MCF 10A (cell line): ENCODE data around the gene MCAM. TPM values are rescaled to one million over a fixed set of nuclear protein-coding genes. Genes with fewer than 3 reads are reported as not detected.

Experiments used
- BruUV-seq: library from RNA; stranded (reverse); fragments of 400-500 nt; replicated peaks from 2 replicates; lab custom pipeline; 2021; lab: Mats Ljungman, UMichigan
- CTCF ChIA-PET: fragments of 300-600 bp; sonication (Branson Sonifier 250); formaldehyde crosslinking; extraction: SDS; loops from one replicate; lab custom pipeline; 2021; ENCODE audit warnings: antibody characterized with exemption, inconsistent platforms; lab: Yijun Ruan, JAX
- POLR2A ChIA-PET: fragments of 300-600, 350-650 bp; sonication (Branson Sonifier 250); formaldehyde crosslinking; extraction: SDS; loops from one replicate; lab custom pipeline; 2020; ENCODE audit warnings: antibody characterized with exemption, inconsistent platforms; lab: Yijun Ruan, JAX
- DNase-seq: peaks from one replicate; pipeline ENCODE4 v3.0.0-alpha.2; 2018; ENCODE audit not compliant: unreplicated experiment
- H3K27ac Mint-ChIP-seq: one replicate; pipeline ENCODE4 v1.8.0; 2022; ENCODE audit warnings: mild to moderate bottlenecking, low read depth, mixed read lengths; ENCODE audit not compliant: unreplicated experiment
- H3K27me3 Mint-ChIP-seq: one replicate; pipeline ENCODE4 v1.8.0; 2022; ENCODE audit warnings: mixed read lengths; ENCODE audit not compliant: insufficient read depth, unreplicated experiment
- H3K36me3 Mint-ChIP-seq: one replicate; pipeline ENCODE4 v1.8.0; 2022; ENCODE audit warnings: mild to moderate bottlenecking, moderate library complexity, mixed read lengths; ENCODE audit not compliant: insufficient read depth, unreplicated experiment
- H3K4me1 Mint-ChIP-seq: one replicate; pipeline ENCODE4 v1.8.0; 2022; ENCODE audit warnings: mixed read lengths; ENCODE audit not compliant: insufficient read depth, unreplicated experiment
- H3K4me3 Mint-ChIP-seq: one replicate; pipeline ENCODE4 v1.8.0; 2022; ENCODE audit warnings: mild to moderate bottlenecking, moderate library complexity, mixed read lengths; ENCODE audit not compliant: unreplicated experiment
- H3K9me3 Mint-ChIP-seq: one replicate; pipeline ENCODE4 v1.8.0; 2022; ENCODE audit warnings: mixed read lengths; ENCODE audit not compliant: unreplicated experiment
- intact Hi-C: fragments of 100-400 bp; cut with micrococcal nuclease; formaldehyde crosslinking; loops from 2 replicates; pipeline ENCODE4 v1.14.1; 2022
- total RNA-seq: library from RNA; stranded (reverse); gene quantifications from 2 replicates; pipeline ENCODE4 v1.2.3, GENCODE V29; 2022
- TF ChIP-seq, protein P1 (sequence below): fragments of 200-600 bp; IDR thresholded peaks from one replicate; pipeline ENCODE4 v1.8.0; 2022; ENCODE audit warnings: antibody characterized with exemption, mild to moderate bottlenecking; ENCODE audit not compliant: unreplicated experiment

MCAM gene
- total RNA-seq, 1 experiment from 2014 or later: 3.5 TPM

- BruUV-seq: no TSS peak
- Mint-ChIP-seq H3K36me3 (no peaks in the 10 kb centered on the region), H3K27ac (no peak overlapping the region), H3K4me3 (no peak overlapping the region), H3K27me3 (peaks cover 31% of the 10 kb centered on the region), H3K4me1 (peaks cover 14% of the 10 kb centered on the region), H3K9me3 (no peaks in the 10 kb centered on the region)
- intact Hi-C loops: no loop called here
- DNase-seq: no peak
- ChIA-PET CTCF (interaction anchor here (0.6 to 5.8 kb wide), 6 partner anchors 8 to 101 kb away, joined by 3 to 30 read pairs (median 4); no protein-coding TSS in a partner anchor), POLR2A (no interaction called here)
- TF ChIP-seq, protein P1, sequence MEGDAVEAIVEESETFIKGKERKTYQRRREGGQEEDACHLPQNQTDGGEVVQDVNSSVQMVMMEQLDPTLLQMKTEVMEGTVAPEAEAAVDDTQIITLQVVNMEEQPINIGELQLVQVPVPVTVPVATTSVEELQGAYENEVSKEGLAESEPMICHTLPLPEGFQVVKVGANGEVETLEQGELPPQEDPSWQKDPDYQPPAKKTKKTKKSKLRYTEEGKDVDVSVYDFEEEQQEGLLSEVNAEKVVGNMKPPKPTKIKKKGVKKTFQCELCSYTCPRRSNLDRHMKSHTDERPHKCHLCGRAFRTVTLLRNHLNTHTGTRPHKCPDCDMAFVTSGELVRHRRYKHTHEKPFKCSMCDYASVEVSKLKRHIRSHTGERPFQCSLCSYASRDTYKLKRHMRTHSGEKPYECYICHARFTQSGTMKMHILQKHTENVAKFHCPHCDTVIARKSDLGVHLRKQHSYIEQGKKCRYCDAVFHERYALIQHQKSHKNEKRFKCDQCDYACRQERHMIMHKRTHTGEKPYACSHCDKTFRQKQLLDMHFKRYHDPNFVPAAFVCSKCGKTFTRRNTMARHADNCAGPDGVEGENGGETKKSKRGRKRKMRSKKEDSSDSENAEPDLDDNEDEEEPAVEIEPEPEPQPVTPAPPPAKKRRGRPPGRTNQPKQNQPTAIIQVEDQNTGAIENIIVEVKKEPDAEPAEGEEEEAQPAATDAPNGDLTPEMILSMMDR: no peak
Measured at GRCh38 chr11:119342362-119343130, 25.6 kb upstream of the MCAM start.

DNA sequence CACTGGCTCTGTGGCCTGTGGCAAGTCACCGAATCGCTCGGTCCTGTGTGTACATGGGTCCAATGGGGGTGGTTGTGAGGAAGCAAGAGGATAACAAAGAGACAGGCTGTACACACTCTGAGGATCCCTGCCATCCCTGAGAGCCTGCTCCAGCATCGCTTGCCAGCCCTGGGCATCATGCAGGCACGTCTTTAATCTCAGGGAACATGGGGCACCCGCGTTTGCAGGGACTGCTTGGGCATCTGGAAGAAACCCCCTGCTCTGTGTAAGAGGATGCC, 25.0 kb upstream of the MCAM start:
- intact Hi-C loops: no loop called here
- Mint-ChIP-seq H3K27me3 (peaks cover 25% of the 10 kb centered on the region), H3K4me3 (no peak overlapping the region), H3K4me1 (peaks cover 16% of the 10 kb centered on the region), H3K36me3 (no peaks in the 10 kb centered on the region), H3K27ac (no peak overlapping the region), H3K9me3 (no peaks in the 10 kb centered on the region)
- DNase-seq: no peak
- CTCF ChIA-PET: interaction anchor here (0.6 to 1.3 kb wide), 3 partner anchors 15 to 249 kb away, joined by 3 read pairs; no protein-coding TSS in a partner anchor
- no TSS peak for BruUV-seq
- TF ChIP-seq, protein P1: no peak
- POLR2A ChIA-PET: no interaction called here

DNA sequence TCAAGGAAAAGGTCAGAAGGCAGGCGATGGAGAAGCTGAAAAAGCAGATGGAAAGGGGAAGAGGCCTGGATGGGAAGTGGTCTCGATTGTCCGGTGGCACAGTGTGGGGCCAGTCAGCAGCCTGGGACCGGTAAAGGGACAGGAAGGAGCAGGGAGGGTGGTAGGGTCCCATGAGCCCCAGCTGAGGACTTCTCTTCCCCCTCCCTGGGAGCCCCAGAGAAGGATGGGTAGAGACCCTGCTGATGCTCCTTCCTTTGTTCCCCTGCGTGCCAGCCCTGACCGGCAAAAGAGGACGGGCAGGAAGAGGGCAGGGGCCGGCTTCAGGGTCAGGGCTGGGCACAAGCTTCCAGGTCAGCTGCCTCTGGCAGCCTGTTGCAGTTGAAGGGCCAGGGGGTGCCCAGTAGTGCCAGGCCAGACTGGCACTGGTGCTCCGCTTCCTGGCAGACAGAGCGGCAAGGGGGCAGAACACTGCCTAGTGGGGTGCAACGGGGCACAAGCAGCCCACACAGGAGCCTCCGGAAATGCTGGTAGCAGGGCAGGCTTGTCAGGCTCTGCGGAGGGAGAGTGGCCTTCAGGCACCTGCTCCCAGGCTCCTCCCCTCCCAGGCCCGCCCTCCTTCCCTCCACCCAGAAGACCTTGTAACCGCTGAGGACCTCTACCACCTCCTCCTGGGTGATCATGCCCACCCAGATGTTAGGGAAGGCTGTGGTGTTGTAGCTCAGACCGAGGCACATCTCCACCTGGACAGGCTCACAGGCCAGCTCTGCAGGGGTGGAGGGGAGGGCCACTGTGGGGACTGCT, 24.5 kb upstream of the MCAM start:
- DNase-seq: no peak
- no peak overlapping the region for H3K27ac Mint-ChIP-seq
- H3K4me3 Mint-ChIP-seq: no peak overlapping the region
- TF ChIP-seq, protein P1: no peak
- POLR2A ChIA-PET: no interaction called here
- no TSS peak for BruUV-seq
- intact Hi-C loops: no loop called here
- H3K36me3 Mint-ChIP-seq: no peaks in the 10 kb centered on the region
- H3K4me1 Mint-ChIP-seq: peaks cover 21% of the 10 kb centered on the region
- CTCF ChIA-PET: interaction anchor here (0.6 to 5.9 kb wide), 10 partner anchors 16 to 435 kb away, joined by 3 to 49 read pairs (median 3); no protein-coding TSS in a partner anchor
- no peaks in the 10 kb centered on the region for H3K9me3 Mint-ChIP-seq
- H3K27me3 Mint-ChIP-seq: peaks cover 20% of the 10 kb centered on the region
